Kidney tubule cell (primary cell): ENCODE data around the gene ANKS1A.
A peak's percentile ranks its signal among the peaks of the same experiment; 100 is the strongest.
"Not testable (repeated sequence)": the region's sequence is repeated elsewhere in the genome, so short reads cannot be mapped to it uniquely, and the experiment has no call there.

Experiments
- DNase-seq: peaks from one replicate; pipeline ENCODE4 v3.0.0-alpha.2; 2018; ENCODE audit warnings: low spot score

Gene ANKS1A

GRCh38 chr6:35085359-35086281 is 196.6 kb downstream of the ANKS1A start:
- no peak for DNase-seq

- DNase-seq = no peak
Measured at GRCh38 chr6:35086282-35086632, 197.2 kb downstream of the ANKS1A start.

GRCh38 chr6:35086636-35087360 is 197.7 kb downstream of the ANKS1A start:
- DNase-seq = no peak

- no peak for DNase-seq
Measured at GRCh38 chr6:35087361-35088280, 198.6 kb downstream of the ANKS1A start.

- DNase-seq = no peak
Measured at GRCh38 chr6:35088281-35089215, 199.5 kb downstream of the ANKS1A start.

- no peak for DNase-seq
Measured at GRCh38 chr6:35089216-35089934, 200.3 kb downstream of the ANKS1A start.

GRCh38 chr6:35089935-35090505 is 201.0 kb downstream of the ANKS1A start:
- DNase-seq = peak; percentile 60

GRCh38 chr6:35090734-35091133 is 201.7 kb downstream of the ANKS1A start:
- no peak for DNase-seq

- DNase-seq = no peak
Measured at GRCh38 chr6:35091346-35092083, 202.5 kb downstream of the ANKS1A start.

- DNase-seq = peak; percentile 92
Measured at GRCh38 chr6:35092362-35093117, 203.5 kb downstream of the ANKS1A start.

GRCh38 chr6:35093118-35093445 is 204.0 kb downstream of the ANKS1A start:
- no peak for DNase-seq

- DNase-seq = no peak
Measured at GRCh38 chr6:35093783-35094182, 204.7 kb downstream of the ANKS1A start.

- no peak for DNase-seq
Measured at GRCh38 chr6:35094183-35094582, 205.1 kb downstream of the ANKS1A start.

GRCh38 chr6:35096129-35096862 is 207.2 kb downstream of the ANKS1A start:
- DNase-seq = peak; percentile 89

GRCh38 chr6:35099116-35099515 is 210.1 kb downstream of the ANKS1A start:
- DNase-seq = no peak

- no peak for DNase-seq
Measured at GRCh38 chr6:35105078-35105477, 216.0 kb downstream of the ANKS1A start.

GRCh38 chr6:35106061-35106460 is 217.0 kb downstream of the ANKS1A start:
- not testable (repeated sequence) for DNase-seq

- not testable (repeated sequence) for DNase-seq
Measured at GRCh38 chr6:35107208-35107607, 218.2 kb downstream of the ANKS1A start.
